Muscle layer of duodenum (tissue), 2 donors: ENCODE measurements around the gene NCS1.

Experiments
- H3K27ac ChIP-seq: one replicate; pipeline ENCODE4 v1.7.0; 2013; ENCODE audit warnings: mild to moderate bottlenecking, low read length
- H3K27me3 ChIP-seq: one replicate; pipeline ENCODE4 v1.7.0; 2013; ENCODE audit warnings: low read depth, mild to moderate bottlenecking, control low read depth, low read length
- H3K36me3 ChIP-seq, 2 donors: one replicate each; pipeline ENCODE4 v1.7.0; 2013; ENCODE audit warnings: low read length in 2 of 2, control low read depth in 1 of 2, mild to moderate bottlenecking in 1 of 2; ENCODE audit not compliant: insufficient read depth in 2 of 2, control insufficient read depth in 1 of 2
- H3K4me1 ChIP-seq, 2 donors: one replicate each; pipeline ENCODE4 v1.7.0; 2013; ENCODE audit warnings: low read length in 2 of 2, mild to moderate bottlenecking in 2 of 2, control low read depth in 1 of 2, moderate library complexity in 1 of 2; ENCODE audit not compliant: insufficient read depth in 2 of 2, control insufficient read depth in 1 of 2
- H3K4me3 ChIP-seq, 2 donors: one replicate each; pipeline ENCODE4 v1.7.0; 2013; ENCODE audit warnings: low read length in 2 of 2, low read depth in 1 of 2, mild to moderate bottlenecking in 1 of 2
- H3K9me3 ChIP-seq, 2 donors: one replicate each; pipeline ENCODE4 v1.7.0; 2013; ENCODE audit warnings: low read length in 2 of 2, control low read depth in 1 of 2, mild to moderate bottlenecking in 1 of 2; ENCODE audit not compliant: control insufficient read depth in 1 of 2
- donor health status: healthy.

The NCS1 gene

DNA sequence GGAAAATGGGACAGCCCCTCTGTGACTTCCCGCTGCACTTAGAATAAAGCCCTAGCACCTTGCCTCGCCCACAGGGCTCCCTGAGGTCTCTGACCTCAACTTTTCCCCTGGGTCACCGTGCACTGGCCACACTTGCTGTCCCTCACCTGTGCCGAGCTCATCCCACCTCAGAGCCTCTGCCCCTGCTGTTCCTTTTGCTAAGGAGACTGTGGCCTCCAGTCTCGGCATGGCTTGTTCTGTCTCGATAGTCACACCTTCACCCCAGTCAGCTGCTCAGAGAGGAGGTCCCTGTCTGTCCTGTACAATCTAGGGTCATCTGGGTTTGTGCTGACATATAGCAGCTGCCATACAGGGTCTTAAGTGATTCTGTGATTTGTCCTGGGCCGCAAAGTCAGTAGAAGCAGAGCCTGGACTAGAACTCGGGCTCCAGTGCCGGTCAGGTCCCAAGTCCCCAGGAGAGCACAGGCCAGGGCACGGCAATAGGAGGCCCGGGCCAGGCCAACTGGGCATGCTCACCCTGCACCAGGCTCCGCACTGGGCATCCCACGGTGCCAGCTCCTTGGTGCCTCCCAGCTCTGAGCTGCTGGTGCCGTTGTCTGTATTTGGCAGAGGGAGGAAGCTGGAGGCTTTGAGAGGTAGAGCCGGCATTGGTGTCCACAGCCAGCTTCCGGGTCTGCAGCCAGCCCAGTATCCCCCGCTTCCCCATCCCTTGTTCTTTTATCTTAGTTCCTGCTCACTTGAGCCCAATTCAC is 35.2 kb downstream of the NCS1 start:
- Histone ChIP-seq H3K4me1 (no peaks in the 10 kb centered on the region), H3K27me3 (no peaks in the 10 kb centered on the region), H3K9me3 (no peaks in the 10 kb centered on the region), H3K36me3 (no peaks in the 10 kb centered on the region), H3K4me3 (no peak overlapping the region), H3K27ac (no peak overlapping the region)

- Histone ChIP-seq H3K4me1 (no peaks in the 10 kb centered on the region), H3K4me3 (no peak overlapping the region), H3K9me3 (no peaks in the 10 kb centered on the region), H3K36me3 (no peaks in the 10 kb centered on the region), H3K27me3 (no peaks in the 10 kb centered on the region), H3K27ac (no peak overlapping the region)
Observed at GRCh38 chr9:130208600-130209347, 36.6 kb downstream of the NCS1 start.

DNA sequence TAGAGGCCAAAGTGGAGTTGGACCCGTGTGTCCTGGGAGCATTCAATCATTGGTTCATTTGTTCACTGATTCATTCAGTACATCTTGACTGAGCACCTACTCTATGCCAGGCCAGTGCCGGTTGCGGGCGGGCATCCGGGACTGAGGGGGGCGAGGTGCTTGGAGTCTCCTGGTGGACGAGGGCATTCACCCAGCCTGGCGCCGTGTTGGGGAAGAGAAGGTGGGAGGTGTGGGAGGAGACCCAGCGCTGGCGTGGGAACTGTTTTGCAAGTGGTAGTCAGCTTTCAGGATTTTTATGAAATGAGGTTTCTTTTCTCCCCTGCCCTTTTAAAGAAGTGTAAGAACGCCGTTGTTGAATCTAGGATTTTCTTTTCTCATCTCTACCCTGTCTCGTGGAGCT is 37.2 kb downstream of the NCS1 start:
- Histone ChIP-seq H3K27me3 (no peaks in the 10 kb centered on the region), H3K36me3 (no peaks in the 10 kb centered on the region), H3K27ac (peak overlapping the region; percentile 63), H3K4me1 (peaks cover 0 to 6% of the 10 kb centered on the region in 2 donors), H3K9me3 (no peaks in the 10 kb centered on the region), H3K4me3 (no peak overlapping the region)

- H3K27me3 ChIP-seq, result no peaks in the 10 kb centered on the region
- H3K27ac ChIP-seq, result no peak overlapping the region
- H3K4me1 ChIP-seq, result peaks cover 0 to 24% of the 10 kb centered on the region in 2 donors
- no peaks in the 10 kb centered on the region for H3K9me3 ChIP-seq
- no peaks in the 10 kb centered on the region for H3K36me3 ChIP-seq
- H3K4me3 ChIP-seq, result no peak overlapping the region
Observed at GRCh38 chr9:130211548-130212226, 39.5 kb downstream of the NCS1 start.

DNA sequence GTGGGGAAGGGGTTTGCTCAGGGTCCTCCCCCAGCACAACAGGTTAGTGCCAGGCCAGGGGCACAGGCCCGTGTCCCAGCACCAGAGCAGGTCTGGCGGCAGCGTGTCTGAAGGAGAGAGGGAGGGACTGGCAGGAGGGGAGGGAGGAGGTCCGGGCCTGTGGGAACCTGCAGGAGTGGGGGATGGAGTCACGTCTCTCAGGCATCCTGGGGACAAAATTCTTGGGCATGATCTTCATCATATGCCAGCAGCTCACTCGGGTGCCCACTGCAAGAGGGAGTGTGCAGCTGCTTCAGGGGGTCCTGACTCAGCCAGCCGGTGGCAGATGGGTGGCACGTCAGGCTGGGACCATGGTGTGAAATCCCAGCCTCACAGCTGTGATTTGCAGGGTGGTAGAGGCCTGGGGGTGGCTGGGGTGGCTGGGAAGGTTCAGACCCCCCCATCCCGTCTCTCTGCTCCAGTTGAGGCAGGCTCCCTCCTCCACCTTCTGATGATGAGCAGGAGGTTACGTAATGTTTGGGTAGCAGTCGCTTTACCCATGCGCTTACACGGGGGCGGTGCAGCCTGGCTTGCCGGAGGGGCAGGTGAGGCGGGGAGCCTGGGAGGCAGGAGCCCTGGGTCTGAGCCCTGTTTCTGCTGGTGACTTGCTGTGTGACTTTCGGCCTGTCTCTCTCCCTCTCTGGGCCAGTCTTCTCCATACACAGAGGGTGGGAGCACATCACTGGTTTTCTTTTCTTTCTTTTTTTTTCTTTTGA is 40.5 kb downstream of the NCS1 start:
- Histone ChIP-seq H3K27me3 (no peaks in the 10 kb centered on the region), H3K27ac (no peak overlapping the region), H3K9me3 (no peaks in the 10 kb centered on the region), H3K4me3 (no peak overlapping the region), H3K4me1 (peaks cover 0 to 24% of the 10 kb centered on the region in 2 donors), H3K36me3 (no peaks in the 10 kb centered on the region)

GRCh38 chr9:130213911-130214761 is 41.9 kb downstream of the NCS1 start:
- no peak overlapping the region for H3K27ac ChIP-seq
- peaks cover 0 to 27% of the 10 kb centered on the region in 2 donors for H3K4me1 ChIP-seq
- peaks cover 4 to 6% of the 10 kb centered on the region in 2 donors for H3K36me3 ChIP-seq
- H3K27me3 ChIP-seq, result no peaks in the 10 kb centered on the region
- no peaks in the 10 kb centered on the region for H3K9me3 ChIP-seq
- H3K4me3 ChIP-seq, result no peak overlapping the region

GRCh38 chr9:130214776-130215340 is 42.7 kb downstream of the NCS1 start:
- Histone ChIP-seq H3K9me3 (no peaks in the 10 kb centered on the region), H3K4me3 (no peak overlapping the region), H3K4me1 (peaks cover 0 to 34% of the 10 kb centered on the region in 2 donors), H3K27ac (no peak overlapping the region), H3K27me3 (no peaks in the 10 kb centered on the region), H3K36me3 (peaks cover 4 to 6% of the 10 kb centered on the region in 2 donors)

GRCh38 chr9:130215341-130216119 is 43.3 kb downstream of the NCS1 start:
- Histone ChIP-seq H3K36me3 (peaks cover 4 to 6% of the 10 kb centered on the region in 2 donors), H3K9me3 (no peaks in the 10 kb centered on the region), H3K27me3 (no peaks in the 10 kb centered on the region), H3K27ac (no peak overlapping the region), H3K4me3 (no peak overlapping the region), H3K4me1 (peaks cover 0 to 41% of the 10 kb centered on the region in 2 donors)

GRCh38 chr9:130217838-130218237 is 45.6 kb downstream of the NCS1 start:
- Histone ChIP-seq H3K27me3 (no peaks in the 10 kb centered on the region), H3K36me3 (peaks cover 7 to 12% of the 10 kb centered on the region in 2 donors), H3K27ac (no peak overlapping the region), H3K4me1 (peaks cover 0 to 44% of the 10 kb centered on the region in 2 donors), H3K4me3 (no peak overlapping the region), H3K9me3 (no peaks in the 10 kb centered on the region)
